ENCODE measurements around the gene CEACAM19. TPM values are rescaled to one million over a fixed set of nuclear protein-coding genes. Genes with fewer than 3 reads are reported as not detected.

CEACAM19 gene
- total and polyA plus RNA-seq, 9 of the 15 experiments (the other 6 are each of a cell fraction or from before 2014, with no cell fraction given), result 0.15 to 0.30 (median 0.23) TPM; not detected in 5

GRCh38 chr19:44723299-44723951 lies 52.1 kb downstream of the CEACAM19 start:
- no peak for FAIRE-seq
- H3K9me3 ChIP-seq (replicated peaks; ENCODE audit: control insufficient read depth, insufficient read depth, low read depth, low read length), result no peaks in the 10 kb centered on the region
- H2AFZ ChIP-seq (ENCODE audit: low read depth, low read length), result no peak overlapping the region
- no TSS peak for BruUV-seq (replicated peaks)
- no peak overlapping the region for H3K4me3 ChIP-seq
- ChIA-PET POLR2A (interaction anchor here (0.6 to 2.3 kb wide), 15 partner anchors 9 to 554 kb away, joined by 3 to 16 read pairs (median 3); no protein-coding TSS in a partner anchor), CTCF (ENCODE audit: low intra/inter-chr PET ratio) (interaction anchor here (0.6 to 1.9 kb wide), 8 partner anchors 35 to 538 kb away, joined by 3 to 34 read pairs (median 4); partner anchors contain the start of genes BCAM and NECTIN2)
- H3K27ac ChIP-seq (ENCODE audit: extremely low read depth, low read depth, low read length), result no peak overlapping the region
- no peaks in the 10 kb centered on the region for H3K36me3 ChIP-seq (ENCODE audit: control insufficient read depth, insufficient read depth, low read length)
- no peak for DNase-seq (ENCODE audit: extremely low read depth in 1 of 4, low spot score in 3 of 4)
- in situ Hi-C loops (cut with MboI) (loop anchor here (5.0 kb wide), 2 partner anchors 44 to 151 kb away; no protein-coding TSS in a partner anchor), intact Hi-C loops (cut with micrococcal nuclease) (loop anchor here (2.0 kb wide), 1 partner anchor 35 kb away; no protein-coding TSS in a partner anchor)
- peaks cover 20 to 28% of the 10 kb centered on the region in 2 experiments for H3K4me1 ChIP-seq (replicated peaks in 1 of 2; ENCODE audit: control insufficient read depth in 2 of 2, insufficient read depth in 2 of 2, low read length in 2 of 2)
- no peaks in the 10 kb centered on the region for H3K79me2 ChIP-seq (ENCODE audit: control insufficient read depth, insufficient read depth, low read length)
- peak; percentile 75; the same call in 1 of the 2 replicates for TF ChIP-seq SPI1 (IDR thresholded peaks at IDR 0.05; ENCODE audit: borderline replicate concordance, low read depth, low read length)
- TF ChIP-seq ZNF24 (IDR thresholded peaks at IDR 0.05), result peak; percentile 92
- peak; percentile 7 for TF ChIP-seq RBM25 (IDR thresholded peaks at IDR 0.05; ENCODE audit: low read depth, low read length, severe bottlenecking)
- TF ChIP-seq MTA1 (IDR thresholded peaks at IDR 0.05; ENCODE audit: borderline replicate concordance), result no peak
- no peaks in the 10 kb centered on the region for H4K20me1 ChIP-seq (replicated peaks; ENCODE audit: control insufficient read depth, insufficient read depth, low read length)
- H3K9me1 ChIP-seq (ENCODE audit: control insufficient read depth, insufficient read depth, low read length), result no peaks in the 10 kb centered on the region
- no peak overlapping the region for H3K4me2 ChIP-seq (ENCODE audit: insufficient read depth, low read length)
- H3K9ac ChIP-seq (ENCODE audit: insufficient read depth in 1 of 2, low read depth in 2 of 2, low read length in 2 of 2), result no peak overlapping the region
- H3K27me3 ChIP-seq (ENCODE audit: control insufficient read depth in 2 of 2, insufficient read depth in 2 of 2, low read length in 2 of 2), result no peaks in the 10 kb centered on the region
- ATAC-seq, result peak; percentile 65
- WGBS (ENCODE audit: insufficient coverage, low coverage, missing lambda C conversion rate), result 31% methylated on average over 8 of the region's 10 CpGs

GRCh38 chr19:44723952-44724319 lies 52.7 kb downstream of the CEACAM19 start:
- Histone ChIP-seq H4K20me1 (replicated peaks; ENCODE audit: control insufficient read depth, insufficient read depth, low read length) (no peaks in the 10 kb centered on the region), H2AFZ (ENCODE audit: low read depth, low read length) (no peak overlapping the region), H3K4me3 (no peak overlapping the region), H3K27ac (ENCODE audit: extremely low read depth, low read depth, low read length) (no peak overlapping the region), H3K9me1 (ENCODE audit: control insufficient read depth, insufficient read depth, low read length) (no peaks in the 10 kb centered on the region), H3K36me3 (ENCODE audit: control insufficient read depth, insufficient read depth, low read length) (no peaks in the 10 kb centered on the region), H3K9me3 (replicated peaks; ENCODE audit: control insufficient read depth, insufficient read depth, low read depth, low read length) (no peaks in the 10 kb centered on the region), H3K4me2 (ENCODE audit: insufficient read depth, low read length) (no peak overlapping the region), H3K27me3 (ENCODE audit: control insufficient read depth in 2 of 2, insufficient read depth in 2 of 2, low read length in 2 of 2) (no peaks in the 10 kb centered on the region), H3K9ac (ENCODE audit: insufficient read depth in 1 of 2, low read depth in 2 of 2, low read length in 2 of 2) (peak overlapping the region in 1 of 2 experiments; percentile 41; a peak in 1 of 4 replicates), H3K4me1 (replicated peaks in 1 of 2; ENCODE audit: control insufficient read depth in 2 of 2, insufficient read depth in 2 of 2, low read length in 2 of 2) (peaks cover 20 to 23% of the 10 kb centered on the region in 2 experiments), H3K79me2 (ENCODE audit: control insufficient read depth, insufficient read depth, low read length) (no peaks in the 10 kb centered on the region)
- ChIA-PET CTCF (ENCODE audit: low intra/inter-chr PET ratio) (interaction anchor here (0.6 to 1.9 kb wide), 8 partner anchors 35 to 538 kb away, joined by 3 to 34 read pairs (median 4); partner anchors contain the start of genes BCAM and NECTIN2), POLR2A (interaction anchor here (0.6 to 2.3 kb wide), 13 partner anchors 9 to 555 kb away, joined by 3 to 16 read pairs (median 3); no protein-coding TSS in a partner anchor)
- 20% methylated on average over 7 of the region's 7 CpGs for WGBS (ENCODE audit: insufficient coverage, low coverage, missing lambda C conversion rate)
- FAIRE-seq (peak; percentile 88), DNase-seq (ENCODE audit: extremely low read depth in 1 of 4, low spot score in 3 of 4) (peak; percentile 83 to 88 (median 86)), ATAC-seq (peak; percentile 94)
- BruUV-seq (replicated peaks), result no TSS peak
- in situ Hi-C loops (cut with MboI) (loop anchor here (5.0 kb wide), 2 partner anchors 43 to 152 kb away; no protein-coding TSS in a partner anchor), intact Hi-C loops (cut with micrococcal nuclease) (loop anchor here (1.0 to 2.0 kb wide), 3 partner anchors 35 to 120 kb away; no protein-coding TSS in a partner anchor)
- no peak for TF ChIP-seq NEUROD1 (IDR thresholded peaks at IDR 0.05; ENCODE audit: borderline replicate concordance, low read depth, low read length, partially characterized antibody)
- TF ChIP-seq YY1 (IDR thresholded peaks at IDR 0.05; ENCODE audit: borderline replicate concordance in 1 of 3, control insufficient read depth in 1 of 3, extremely low read depth in 1 of 3, insufficient read depth in 3 of 3, insufficient read length in 1 of 3, insufficient replicate concordance in 2 of 3, low read depth in 1 of 3, low read length in 2 of 3), result peak in 1 of 3 experiments; percentile 18
- TF ChIP-seq ZFP36 (IDR thresholded peaks at IDR 0.05; ENCODE audit: low read depth, low read length, partially characterized antibody), result peak; percentile 43
- peak; percentile 91 for TF ChIP-seq ARID2 (IDR thresholded peaks at IDR 0.05)
- TF ChIP-seq E2F5 (CRISPR knock-in tag; IDR thresholded peaks at IDR 0.05), result no peak
- TF ChIP-seq CC2D1A (IDR thresholded peaks at IDR 0.05), result peak; percentile 90
- TF ChIP-seq FOSL1 (tag; conservative IDR thresholded peaks at IDR 0.05), result no peak
